ENCODE results near the gene KDM3B. TPM values are rescaled to one million over a fixed set of nuclear protein-coding genes. Genes with fewer than 3 reads are reported as not detected.

The KDM3B gene
- total and polyA plus RNA-seq, 9 of the 15 experiments (the other 6 are each of a cell fraction or from before 2014, with no cell fraction given), result 13.8 to 62.8 (median 41.9) TPM

DNA sequence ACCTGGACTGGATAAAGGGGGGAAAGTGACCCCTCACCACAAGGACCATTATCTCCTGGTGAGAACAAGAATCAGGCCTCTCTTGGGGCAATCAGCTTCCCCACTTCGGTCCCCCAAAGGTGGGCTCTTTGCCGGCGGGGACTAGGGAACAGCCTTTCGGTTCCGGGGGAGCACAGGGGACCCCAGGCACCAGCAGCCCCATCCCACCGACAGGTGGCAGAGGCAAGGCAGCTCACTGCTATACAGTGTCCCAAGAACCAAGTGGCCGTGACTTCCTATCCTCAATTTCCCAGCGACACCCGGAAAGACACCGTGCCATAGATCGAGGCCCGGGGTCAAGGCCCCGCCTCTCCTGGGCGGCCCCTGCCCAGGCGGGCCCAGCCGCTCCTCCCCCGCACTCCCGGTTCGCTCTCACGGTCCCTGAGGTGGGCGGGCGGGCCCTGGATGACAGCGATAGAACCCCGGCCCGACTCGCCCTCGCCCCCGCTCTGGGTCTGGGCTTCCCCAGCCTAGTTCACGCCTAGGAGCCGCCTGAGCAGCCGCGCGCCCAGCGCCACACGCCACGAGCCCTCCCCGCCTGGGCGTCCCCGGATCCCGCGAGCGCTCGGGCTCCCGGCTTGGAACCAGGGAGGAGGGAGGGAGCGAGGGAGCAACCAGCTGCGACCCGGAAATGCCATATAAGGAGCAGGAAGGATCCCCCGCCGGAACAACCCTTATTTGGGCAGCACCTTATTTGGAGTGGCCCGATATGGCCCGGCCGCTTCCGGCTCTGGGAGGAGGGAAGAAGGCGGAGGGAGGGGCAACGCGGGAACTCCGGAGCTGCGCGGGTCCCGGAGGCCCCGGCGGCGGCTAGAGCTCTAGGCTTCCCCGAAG, 112.1 kb downstream of the KDM3B start (continued):
- 0 out of 2 replicates have a peak, but pooled peaks have one; percentile 60 for TF ChIP-seq GATAD2A (IDR thresholded peaks at IDR 0.05)
- no peak for TF ChIP-seq TRIM24 (IDR thresholded peaks at IDR 0.05)
- TF ChIP-seq ADNP (tag; IDR thresholded peaks at IDR 0.05), result no peak
- TF ChIP-seq, protein P1, sequence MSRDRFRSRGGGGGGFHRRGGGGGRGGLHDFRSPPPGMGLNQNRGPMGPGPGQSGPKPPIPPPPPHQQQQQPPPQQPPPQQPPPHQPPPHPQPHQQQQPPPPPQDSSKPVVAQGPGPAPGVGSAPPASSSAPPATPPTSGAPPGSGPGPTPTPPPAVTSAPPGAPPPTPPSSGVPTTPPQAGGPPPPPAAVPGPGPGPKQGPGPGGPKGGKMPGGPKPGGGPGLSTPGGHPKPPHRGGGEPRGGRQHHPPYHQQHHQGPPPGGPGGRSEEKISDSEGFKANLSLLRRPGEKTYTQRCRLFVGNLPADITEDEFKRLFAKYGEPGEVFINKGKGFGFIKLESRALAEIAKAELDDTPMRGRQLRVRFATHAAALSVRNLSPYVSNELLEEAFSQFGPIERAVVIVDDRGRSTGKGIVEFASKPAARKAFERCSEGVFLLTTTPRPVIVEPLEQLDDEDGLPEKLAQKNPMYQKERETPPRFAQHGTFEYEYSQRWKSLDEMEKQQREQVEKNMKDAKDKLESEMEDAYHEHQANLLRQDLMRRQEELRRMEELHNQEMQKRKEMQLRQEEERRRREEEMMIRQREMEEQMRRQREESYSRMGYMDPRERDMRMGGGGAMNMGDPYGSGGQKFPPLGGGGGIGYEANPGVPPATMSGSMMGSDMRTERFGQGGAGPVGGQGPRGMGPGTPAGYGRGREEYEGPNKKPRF (IDR thresholded peaks at IDR 0.05; ENCODE audit: low read depth, low read length), result no peak
- TF ChIP-seq, protein P2, sequence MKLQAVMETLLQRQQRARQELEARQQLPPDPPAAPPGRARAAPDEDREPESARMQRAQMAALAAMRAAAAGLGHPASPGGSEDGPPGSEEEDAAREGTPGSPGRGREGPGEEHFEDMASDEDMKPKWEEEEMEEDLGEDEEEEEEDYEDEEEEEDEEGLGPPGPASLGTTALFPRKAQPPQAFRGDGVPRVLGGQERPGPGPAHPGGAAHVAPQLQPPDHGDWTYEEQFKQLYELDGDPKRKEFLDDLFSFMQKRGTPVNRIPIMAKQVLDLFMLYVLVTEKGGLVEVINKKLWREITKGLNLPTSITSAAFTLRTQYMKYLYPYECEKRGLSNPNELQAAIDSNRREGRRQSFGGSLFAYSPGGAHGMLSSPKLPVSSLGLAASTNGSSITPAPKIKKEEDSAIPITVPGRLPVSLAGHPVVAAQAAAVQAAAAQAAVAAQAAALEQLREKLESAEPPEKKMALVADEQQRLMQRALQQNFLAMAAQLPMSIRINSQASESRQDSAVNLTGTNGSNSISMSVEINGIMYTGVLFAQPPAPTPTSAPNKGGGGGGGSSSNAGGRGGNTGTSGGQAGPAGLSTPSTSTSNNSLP (IDR thresholded peaks at IDR 0.05; ENCODE audit: borderline replicate concordance, low read depth, low read length), result no peak
- TF ChIP-seq MBD2 (IDR thresholded peaks at IDR 0.05; ENCODE audit: borderline replicate concordance, low read depth), result no peak
- peak; percentile 73 for TF ChIP-seq EP400 (IDR thresholded peaks at IDR 0.05)
- TF ChIP-seq, protein P3, sequence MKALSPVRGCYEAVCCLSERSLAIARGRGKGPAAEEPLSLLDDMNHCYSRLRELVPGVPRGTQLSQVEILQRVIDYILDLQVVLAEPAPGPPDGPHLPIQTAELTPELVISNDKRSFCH (CRISPR knock-in tag; IDR thresholded peaks at IDR 0.05), result no peak
- TF ChIP-seq, protein P3 (tag; IDR thresholded peaks at IDR 0.05), result no peak
- TF ChIP-seq PHF20 (IDR thresholded peaks at IDR 0.05; ENCODE audit: partially characterized antibody), result peak; percentile 44
- no peak for TF ChIP-seq ZNF174 (CRISPR knock-in tag; IDR thresholded peaks at IDR 0.05)
- TF ChIP-seq JUND (IDR thresholded peaks at IDR 0.05; ENCODE audit: borderline replicate concordance, low read depth, low read length), result peak; percentile 30; the same call in 1 of the 2 replicates
- no peak; the same call in 2 of the 3 replicates for TF ChIP-seq JUND (tag; IDR thresholded peaks at IDR 0.05; ENCODE audit: borderline replicate concordance, low read depth, low read length)
- no peak for TF ChIP-seq IRF2 (CRISPR knock-in tag; IDR thresholded peaks at IDR 0.05)
- no peak for TF ChIP-seq MEF2D (tag; conservative IDR thresholded peaks at IDR 0.05; ENCODE audit: low read depth)
- no peak for TF ChIP-seq ZNF551 (CRISPR knock-in tag; IDR thresholded peaks at IDR 0.05)
- no peak for TF ChIP-seq SMC3 (conservative IDR thresholded peaks at IDR 0.05; ENCODE audit: insufficient read depth, low read depth, low read length)
- TF ChIP-seq POLR2A (conservative IDR thresholded peaks at IDR 0.05), result peak; percentile 90
- TF ChIP-seq GATAD2B (IDR thresholded peaks at IDR 0.05; ENCODE audit: borderline replicate concordance), result no peak; the same call in 1 of the 2 replicates
- TF ChIP-seq GTF2A2 (tag; IDR thresholded peaks at IDR 0.05), result no peak
- peak in 2 of 3 experiments; percentile 14 to 35 for TF ChIP-seq YY1 (IDR thresholded peaks at IDR 0.05; ENCODE audit: borderline replicate concordance in 1 of 3, control insufficient read depth in 1 of 3, extremely low read depth in 1 of 3, insufficient read depth in 3 of 3, insufficient read length in 1 of 3, insufficient replicate concordance in 2 of 3, low read depth in 1 of 3, low read length in 2 of 3)
- TF ChIP-seq, protein P4, sequence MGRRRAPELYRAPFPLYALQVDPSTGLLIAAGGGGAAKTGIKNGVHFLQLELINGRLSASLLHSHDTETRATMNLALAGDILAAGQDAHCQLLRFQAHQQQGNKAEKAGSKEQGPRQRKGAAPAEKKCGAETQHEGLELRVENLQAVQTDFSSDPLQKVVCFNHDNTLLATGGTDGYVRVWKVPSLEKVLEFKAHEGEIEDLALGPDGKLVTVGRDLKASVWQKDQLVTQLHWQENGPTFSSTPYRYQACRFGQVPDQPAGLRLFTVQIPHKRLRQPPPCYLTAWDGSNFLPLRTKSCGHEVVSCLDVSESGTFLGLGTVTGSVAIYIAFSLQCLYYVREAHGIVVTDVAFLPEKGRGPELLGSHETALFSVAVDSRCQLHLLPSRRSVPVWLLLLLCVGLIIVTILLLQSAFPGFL (CRISPR knock-in tag; IDR thresholded peaks at IDR 0.05), result no peak
- TF ChIP-seq ZNF76 (CRISPR knock-in tag; IDR thresholded peaks at IDR 0.05; ENCODE audit: borderline replicate concordance), result no peak
- no peak for TF ChIP-seq ARID2 (IDR thresholded peaks at IDR 0.05)
